ENCODE data around the gene CHMP4B. TPM values are rescaled to one million over a fixed set of nuclear protein-coding genes. Genes with fewer than 3 reads are reported as not detected.

Gene CHMP4B
- total and polyA plus RNA-seq, 12 donors: 87.5 to 246 (median 103) TPM

GRCh38 chr20:33828967-33829560 is 17.9 kb downstream of the CHMP4B start:
- WGBS, 2 donors: 64 to 76% methylated on average over 3 of the region's 3 CpGs
- ATAC-seq (peak in 2 of 8 donors; percentile 15 to 18), DNase-seq (no peak)
- Histone ChIP-seq H3K27ac (peak overlapping the region in 8 of 10 donors; percentile 2 to 51 (median 30)), H3K4me1 (peaks cover 26 to 100% (median 99%) of the 10 kb centered on the region in 9 donors), H3K9me3 (no peaks in the 10 kb centered on the region), H3K27me3 (no peaks in the 10 kb centered on the region), H3K4me3 (no peak overlapping the region), H3K36me3 (peaks cover 0 to 14% (median 0%) of the 10 kb centered on the region in 9 donors)
- intact Hi-C loops (cut with DNase I): no loop called here
- TF ChIP-seq, protein P1, sequence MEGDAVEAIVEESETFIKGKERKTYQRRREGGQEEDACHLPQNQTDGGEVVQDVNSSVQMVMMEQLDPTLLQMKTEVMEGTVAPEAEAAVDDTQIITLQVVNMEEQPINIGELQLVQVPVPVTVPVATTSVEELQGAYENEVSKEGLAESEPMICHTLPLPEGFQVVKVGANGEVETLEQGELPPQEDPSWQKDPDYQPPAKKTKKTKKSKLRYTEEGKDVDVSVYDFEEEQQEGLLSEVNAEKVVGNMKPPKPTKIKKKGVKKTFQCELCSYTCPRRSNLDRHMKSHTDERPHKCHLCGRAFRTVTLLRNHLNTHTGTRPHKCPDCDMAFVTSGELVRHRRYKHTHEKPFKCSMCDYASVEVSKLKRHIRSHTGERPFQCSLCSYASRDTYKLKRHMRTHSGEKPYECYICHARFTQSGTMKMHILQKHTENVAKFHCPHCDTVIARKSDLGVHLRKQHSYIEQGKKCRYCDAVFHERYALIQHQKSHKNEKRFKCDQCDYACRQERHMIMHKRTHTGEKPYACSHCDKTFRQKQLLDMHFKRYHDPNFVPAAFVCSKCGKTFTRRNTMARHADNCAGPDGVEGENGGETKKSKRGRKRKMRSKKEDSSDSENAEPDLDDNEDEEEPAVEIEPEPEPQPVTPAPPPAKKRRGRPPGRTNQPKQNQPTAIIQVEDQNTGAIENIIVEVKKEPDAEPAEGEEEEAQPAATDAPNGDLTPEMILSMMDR (IDR thresholded peaks at IDR 0.05): no peak

DNA sequence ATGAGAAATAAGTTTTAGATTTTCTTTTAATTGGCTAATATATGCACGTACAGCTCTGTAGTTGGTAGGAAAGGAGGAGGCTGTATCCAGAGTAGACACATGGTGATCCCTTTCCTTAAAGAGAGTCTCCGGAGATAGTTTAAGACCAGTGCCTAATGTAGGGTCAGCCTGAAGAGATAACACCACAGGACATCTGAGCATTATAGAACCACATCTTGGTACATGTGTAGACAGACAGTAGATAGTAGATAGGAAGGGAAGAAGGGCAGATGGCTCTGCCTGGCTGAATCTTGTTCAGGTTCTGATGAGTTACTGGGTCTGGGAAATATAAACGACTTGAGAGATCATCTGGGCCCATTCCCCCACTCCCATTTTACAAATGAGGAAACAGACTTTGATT is 18.5 kb downstream of the CHMP4B start:
- ATAC-seq (no peak), DNase-seq (no peak)
- peaks cover 0 to 16% (median 0%) of the 10 kb centered on the region in 9 donors for H3K36me3 ChIP-seq
- H3K27me3 ChIP-seq: no peaks in the 10 kb centered on the region
- TF ChIP-seq, protein P1 (IDR thresholded peaks at IDR 0.05): no peak
- 61 to 71% methylated on average over 3 of the region's 3 CpGs for WGBS, 2 donors
- H3K4me3 ChIP-seq: no peak overlapping the region
- intact Hi-C loops (cut with DNase I): no loop called here
- H3K9me3 ChIP-seq: no peaks in the 10 kb centered on the region
- H3K4me1 ChIP-seq: peaks cover 26 to 100% (median 95%) of the 10 kb centered on the region in 9 donors
- peak overlapping the region in 6 of 10 donors; percentile 16 to 50 (median 34) for H3K27ac ChIP-seq

- no peak for DNase-seq
- peaks cover 0 to 17% (median 0%) of the 10 kb centered on the region in 9 donors for H3K36me3 ChIP-seq
- H3K4me1 ChIP-seq: peaks cover 26 to 95% (median 88%) of the 10 kb centered on the region in 9 donors
- no peak overlapping the region for H3K4me3 ChIP-seq
- H3K27me3 ChIP-seq: no peaks in the 10 kb centered on the region
- H3K27ac ChIP-seq: peak overlapping the region in 5 of 10 donors; percentile 22 to 50 (median 38)
- H3K9me3 ChIP-seq: no peaks in the 10 kb centered on the region
- peak in 3 of 8 donors; percentile 25 to 43 (median 33) for ATAC-seq
- TF ChIP-seq, protein P1 (IDR thresholded peaks at IDR 0.05): no peak
- 34 to 41% methylated on average over 4 of the region's 4 CpGs for WGBS, 2 donors
- intact Hi-C loops (cut with DNase I): no loop called here
These were observed 19.2 kb downstream of the CHMP4B start for GRCh38 chr20:33830371-33830770.

DNA sequence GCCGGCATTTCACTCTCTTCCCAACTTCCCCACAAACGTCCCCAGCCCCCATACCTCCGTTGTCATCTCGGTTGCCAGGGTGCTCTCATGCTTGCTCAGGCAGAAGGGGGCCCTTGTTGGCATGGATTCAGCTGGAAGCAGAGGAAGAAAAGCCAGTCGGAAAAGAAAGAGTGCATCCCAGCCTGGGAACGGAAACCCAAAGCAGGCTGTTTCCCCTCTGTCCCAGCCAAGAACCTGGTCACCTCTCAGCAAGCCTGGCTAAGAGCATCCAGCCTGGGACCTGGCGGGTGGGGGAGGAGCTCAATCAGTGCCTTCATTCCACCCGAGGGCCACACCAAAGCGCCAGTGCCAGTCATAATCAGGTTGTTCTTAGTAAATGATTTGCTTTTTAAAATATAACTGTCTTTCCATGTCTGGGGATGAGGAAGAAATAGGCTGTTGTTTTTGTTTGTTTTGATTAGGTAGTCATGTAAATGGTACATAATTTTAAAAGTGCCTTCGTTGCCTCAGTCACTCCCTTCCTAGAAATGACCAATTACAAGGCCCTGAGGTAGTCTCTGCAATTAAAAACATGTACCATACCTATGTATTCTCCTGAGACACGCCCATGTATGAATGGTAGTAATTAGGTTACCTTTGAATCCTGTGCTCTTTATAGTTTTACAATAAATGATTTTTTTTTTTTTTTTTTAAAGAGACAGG is 21.1 kb downstream of the CHMP4B start:
- H3K9me3 ChIP-seq: no peaks in the 10 kb centered on the region
- peaks cover 29 to 94% (median 85%) of the 10 kb centered on the region in 9 donors for H3K4me1 ChIP-seq
- intact Hi-C loops (cut with DNase I): no loop called here

More for the DNA sequence above, 21.1 kb downstream of the CHMP4B start:
- H3K27ac ChIP-seq: peak overlapping the region in 5 of 10 donors; percentile 17 to 67 (median 37)
- ATAC-seq (peak; percentile 36 to 64 (median 44)), DNase-seq (peak in 1 of 2 donors; percentile 29)
- peaks cover 0 to 17% (median 0%) of the 10 kb centered on the region in 9 donors for H3K36me3 ChIP-seq
- TF ChIP-seq, protein P1 (IDR thresholded peaks at IDR 0.05): no peak
- H3K27me3 ChIP-seq: no peaks in the 10 kb centered on the region
- peak overlapping the region in 2 of 10 donors; percentile 5 to 10 for H3K4me3 ChIP-seq
- 22 to 27% methylated on average over 11 of the region's 11 CpGs for WGBS, 2 donors

Measured in heart right ventricle (tissue), 16 donors.